Measurements from ENCODE around the gene SULT2A1.
"Not testable (repeated sequence)": the region's sequence is repeated elsewhere in the genome, so short reads cannot be mapped to it uniquely, and the experiment has no call there.

SULT2A1 gene

DNA sequence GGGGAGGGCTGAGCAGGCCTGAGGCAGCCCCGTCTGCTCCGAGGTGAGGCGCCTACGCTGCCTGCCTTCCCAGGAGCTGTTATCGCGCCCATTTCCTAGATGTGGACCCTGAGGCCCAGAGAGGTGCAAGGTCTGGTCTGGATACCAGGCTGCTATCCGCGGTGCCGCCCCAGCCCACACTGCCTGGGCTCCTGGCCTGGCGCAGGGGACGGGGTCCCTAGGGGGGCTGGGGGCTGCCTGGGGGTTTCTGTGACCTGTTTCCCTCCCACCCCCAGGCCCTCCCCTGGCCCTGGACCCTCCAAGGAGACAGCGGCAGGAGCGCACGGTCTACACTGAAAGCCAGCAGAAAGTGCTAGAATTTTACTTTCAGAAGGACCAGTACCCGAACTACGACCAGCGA lies 26.3 kb downstream of the SULT2A1 start:
- DNase-seq: not testable (repeated sequence)

DNA sequence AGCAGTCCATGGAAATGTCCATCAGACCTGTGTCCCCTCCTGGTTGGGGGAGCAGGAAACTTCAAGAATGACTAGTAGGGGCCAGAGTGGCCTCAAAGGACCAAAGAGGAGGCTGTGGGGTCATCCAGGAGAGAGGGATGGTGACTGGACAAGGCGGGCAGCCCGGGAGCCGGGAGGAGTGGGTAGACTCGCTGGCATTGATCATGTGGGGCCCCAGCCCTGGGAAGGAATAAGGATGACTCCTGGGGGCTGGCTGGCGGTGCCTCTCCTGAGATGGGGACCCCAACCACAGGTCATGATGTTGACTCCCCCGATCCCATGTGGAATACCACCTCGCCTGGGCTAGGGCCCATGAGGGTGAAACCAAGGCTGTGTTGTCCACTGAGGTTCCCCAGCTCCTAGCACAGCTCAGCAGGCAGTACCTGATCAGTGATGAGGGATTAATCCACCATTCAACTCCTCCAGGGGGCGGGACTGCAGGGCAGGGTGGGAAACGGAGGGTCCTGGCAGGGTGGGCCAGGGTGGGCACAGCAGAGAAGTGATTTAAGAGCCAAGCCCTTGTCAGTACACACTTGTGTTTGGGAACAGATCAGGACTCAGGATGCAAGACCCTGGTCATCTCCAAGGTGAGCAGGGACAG lies 27.3 kb downstream of the SULT2A1 start, which contains the start of gene TPRX2:
Gene TPRX2 (plus strand): TSS at position 590 of the 640 bp plus-strand sequence. CDS start 12 bp downstream, at position 602.
- DNase-seq: not testable (repeated sequence)

DNA sequence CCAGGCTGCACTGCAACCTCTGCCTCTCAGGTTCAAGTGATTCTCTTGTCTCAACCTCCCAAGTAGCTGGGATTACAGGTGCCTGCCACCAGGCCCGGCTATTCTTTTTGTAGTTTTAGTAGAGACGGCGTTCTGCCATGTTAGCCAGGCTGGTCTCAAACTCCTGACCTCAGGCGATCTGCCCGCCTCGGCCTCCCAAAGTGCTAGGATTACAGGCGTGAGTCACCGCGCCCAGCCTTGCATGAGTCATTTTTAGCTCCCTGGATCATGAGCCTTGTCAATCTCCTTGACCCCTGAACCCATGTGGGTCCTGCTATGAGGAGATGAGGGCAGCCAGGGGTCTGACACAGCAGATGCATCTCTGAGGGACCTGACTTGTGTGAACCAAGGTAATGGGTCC lies 27.9 kb downstream of the SULT2A1 start:
- DNase-seq: not testable (repeated sequence)

GRCh38 chr19:47854459-47854858 lies 31.7 kb downstream of the SULT2A1 start:
- no peak for DNase-seq

DNA sequence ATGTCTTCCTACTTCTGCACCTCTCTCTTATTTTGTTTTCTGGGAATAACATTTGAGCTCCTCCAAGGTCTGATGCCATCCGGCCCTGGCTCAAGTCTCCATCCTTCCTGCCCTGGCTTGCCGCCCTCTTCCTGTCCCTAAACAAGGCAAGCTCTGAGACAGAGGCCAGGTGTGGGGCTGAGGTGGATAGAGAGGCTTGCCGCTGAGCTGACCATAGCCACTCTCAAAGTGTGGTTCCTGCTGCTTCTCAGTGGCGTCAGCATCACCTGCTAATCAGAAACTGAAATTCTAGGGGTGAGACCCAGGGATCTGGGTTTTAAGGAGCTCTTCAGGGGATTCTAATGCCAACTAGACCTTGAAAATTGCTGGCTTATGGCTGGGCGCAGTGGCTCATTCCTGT lies 33.1 kb downstream of the SULT2A1 start:
- no peak for DNase-seq

- DNase-seq: peak; percentile 75
Observed at GRCh38 chr19:47848823-47849473, 37.2 kb downstream of the SULT2A1 start.

GRCh38 chr19:47848425-47848822 lies 37.7 kb downstream of the SULT2A1 start:
- DNase-seq: no peak

DNA sequence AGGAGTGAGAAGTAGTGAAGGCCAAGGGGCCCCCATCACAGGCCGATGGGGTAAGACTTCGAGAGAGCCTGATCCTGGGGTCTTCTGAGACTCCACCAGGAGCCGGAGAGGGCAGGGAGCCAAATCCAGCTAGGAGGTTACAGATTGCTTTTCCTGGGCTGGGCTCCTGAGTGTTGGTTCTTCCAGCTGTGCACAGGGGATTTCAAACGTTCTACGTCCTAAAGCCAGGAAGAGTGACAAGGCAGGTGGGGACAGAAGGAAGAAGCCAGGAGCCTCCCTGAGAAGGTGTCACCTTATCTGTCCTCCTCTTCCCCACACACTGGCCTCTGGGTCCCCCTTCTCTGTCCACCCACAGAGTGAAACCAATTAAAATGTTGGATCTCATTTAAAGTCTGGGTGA lies 43.2 kb downstream of the SULT2A1 start:
- DNase-seq: no peak

- no peak for DNase-seq
Observed at GRCh38 chr19:47839913-47840312, 46.2 kb downstream of the SULT2A1 start.

DNA sequence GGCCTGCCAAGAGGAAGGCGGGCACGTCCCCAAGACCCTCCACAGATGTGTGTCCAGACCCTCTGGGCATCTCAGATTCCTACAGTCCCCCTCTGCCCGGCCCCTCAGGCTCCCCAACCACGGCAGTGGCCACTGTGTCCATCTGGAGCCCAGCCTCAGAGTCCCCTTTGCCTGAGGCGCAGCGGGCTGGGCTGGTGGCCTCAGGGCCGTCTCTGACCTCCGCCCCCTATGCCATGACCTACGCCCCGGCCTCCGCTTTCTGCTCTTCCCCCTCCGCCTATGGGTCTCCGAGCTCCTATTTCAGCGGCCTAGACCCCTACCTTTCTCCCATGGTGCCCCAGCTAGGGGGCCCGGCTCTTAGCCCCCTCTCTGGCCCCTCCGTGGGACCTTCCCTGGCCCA lies 46.7 kb downstream of the SULT2A1 start:
- no peak for DNase-seq

DNA sequence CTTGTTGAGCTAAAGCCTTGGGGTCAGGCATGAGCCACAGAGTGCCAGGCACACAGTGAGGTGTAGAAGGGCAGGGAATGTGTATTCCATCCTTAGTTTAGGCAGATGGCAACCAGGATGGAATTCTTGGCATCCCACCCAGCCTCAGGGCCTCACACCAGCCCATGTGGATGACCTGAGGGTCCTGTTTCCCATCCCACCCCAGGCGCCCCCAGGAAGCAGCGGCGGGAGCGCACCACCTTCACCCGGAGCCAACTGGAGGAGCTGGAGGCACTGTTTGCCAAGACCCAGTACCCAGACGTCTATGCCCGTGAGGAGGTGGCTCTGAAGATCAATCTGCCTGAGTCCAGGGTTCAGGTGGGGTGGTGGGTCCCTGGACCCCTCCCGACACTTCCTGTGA lies 50.1 kb downstream of the SULT2A1 start:
- no peak for DNase-seq

DNA sequence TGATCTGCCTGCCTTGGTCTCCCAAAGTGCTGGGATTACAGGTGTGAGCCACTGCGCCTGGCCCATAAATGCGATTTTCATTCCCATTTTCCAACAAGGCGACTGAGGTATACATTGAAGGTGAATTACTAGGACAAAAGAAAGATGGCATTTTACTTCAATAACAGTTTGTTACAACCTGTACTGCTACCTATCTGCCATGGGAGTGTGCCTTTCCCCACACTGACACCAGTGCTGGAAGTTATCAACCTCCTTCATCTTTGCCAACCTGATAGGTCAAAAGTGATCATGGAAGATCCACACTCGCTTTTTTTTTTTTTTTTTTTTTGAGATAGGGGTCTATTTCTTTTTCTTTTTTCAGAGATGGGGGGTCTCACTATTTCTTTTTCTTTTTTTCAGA lies 53.4 kb downstream of the SULT2A1 start:
- no peak for DNase-seq

DNA sequence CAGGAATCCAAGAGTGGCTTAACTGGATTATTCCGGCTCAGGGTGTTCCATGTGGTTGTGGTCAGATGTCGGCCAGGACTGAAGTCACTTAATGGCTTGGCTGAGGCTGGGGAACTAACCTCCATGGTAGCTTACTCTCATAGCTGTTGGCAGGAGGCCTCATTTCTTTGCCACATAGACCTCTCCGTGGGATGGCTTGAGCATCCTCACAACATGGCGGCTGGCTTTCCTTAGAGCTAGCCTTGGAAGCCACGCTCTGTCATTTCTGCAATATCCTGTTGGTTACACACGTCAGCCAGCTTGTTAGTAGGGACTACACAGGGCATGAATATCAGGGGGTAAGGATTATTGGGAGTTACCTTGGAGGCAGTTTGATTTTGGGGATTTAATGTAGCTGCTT lies 59.3 kb downstream of the SULT2A1 start:
- DNase-seq: no peak

- no peak for DNase-seq
Observed at GRCh38 chr19:47824396-47824795, 61.7 kb downstream of the SULT2A1 start.

GRCh38 chr19:47821460-47822020 lies 64.6 kb downstream of the SULT2A1 start, which contains the start of gene CRX:
TSS of gene CRX (plus strand) at chr19:47821937. CDS start at chr19:47834444, 12,507 bp downstream.
- DNase-seq: no peak
